ENCODE measurements around the gene MACROD2. TPM values are rescaled to one million over a fixed set of nuclear protein-coding genes. Genes with fewer than 3 reads are reported as not detected.
A peak's percentile ranks its signal among the peaks of the same experiment; 100 is the strongest.

Gene MACROD2
- polyA plus RNA-seq, 2 of the 4 experiments (the other 2 are of a cell fraction), result 0.96 to 1.3 TPM

- ChIA-PET POLR2A (no interaction called here), CTCF (no interaction called here)
- FAIRE-seq (no peak), ATAC-seq (no peak), DNase-seq (ENCODE audit: low read depth in 1 of 2, low spot score in 1 of 2) (no peak)
- peaks cover 4% of the 10 kb centered on the region; the same call in 1 of the 3 replicates for H3K9me3 ChIP-seq
- H3K27ac ChIP-seq, result no peak overlapping the region
- no peak for TF ChIP-seq JUN (IDR thresholded peaks at IDR 0.05)
- 72% methylated on average over 3 of the region's 3 CpGs for WGBS (ENCODE audit: missing lambda C conversion rate)
- peaks cover 7% of the 10 kb centered on the region; the same call in 1 of the 3 replicates for H3K4me1 ChIP-seq
- H3K4me2 ChIP-seq, result no peak overlapping the region
- no peak overlapping the region for H3K4me3 ChIP-seq
Observed at GRCh38 chr20:14817101-14817500, 821.8 kb downstream of the MACROD2 start.

GRCh38 chr20:14820771-14821170 lies 825.5 kb downstream of the MACROD2 start:
- DNase-seq (ENCODE audit: low read depth in 1 of 2, low spot score in 1 of 2) (peak in 1 of 2 experiments; percentile 14), FAIRE-seq (peak; percentile 39), ATAC-seq (no peak)
- 89% methylated on average over 9 of the region's 9 CpGs for WGBS (ENCODE audit: missing lambda C conversion rate)
- TF ChIP-seq FOSL2 (IDR thresholded peaks at IDR 0.05) (no peak), FOSL2 (CRISPR knock-in tag; IDR thresholded peaks at IDR 0.05) (no peak), EP300 (IDR thresholded peaks at IDR 0.05) (no peak), ZSCAN20 (CRISPR knock-in tag; IDR thresholded peaks at IDR 0.05) (no peak), CTCF (IDR thresholded peaks at IDR 0.05) (no peak), NFE2L2 (conservative IDR thresholded peaks at IDR 0.05; ENCODE audit: low read length) (no peak), CHD2 (IDR thresholded peaks at IDR 0.05; ENCODE audit: low read length, partially characterized antibody) (no peak), NR3C1 (IDR thresholded peaks at IDR 0.05) (no peak), GATA3 (IDR thresholded peaks at IDR 0.05; ENCODE audit: borderline replicate concordance) (no peak), REST (IDR thresholded peaks at IDR 0.05) (no peak), HOXB5 (CRISPR knock-in tag; IDR thresholded peaks at IDR 0.05) (no peak), HEYL (CRISPR knock-in tag; IDR thresholded peaks at IDR 0.05) (no peak), EHF (CRISPR knock-in tag; IDR thresholded peaks at IDR 0.05) (no peak), HDAC2 (IDR thresholded peaks at IDR 0.05) (no peak), POLR2A (IDR thresholded peaks at IDR 0.05; ENCODE audit: low read length) (no peak), ELK1 (IDR thresholded peaks at IDR 0.05; ENCODE audit: low read depth, low read length) (no peak), KDM5A (IDR thresholded peaks at IDR 0.05) (no peak), PHF8 (IDR thresholded peaks at IDR 0.05; ENCODE audit: borderline replicate concordance, low read depth) (no peak), USF2 (IDR thresholded peaks at IDR 0.05) (no peak)
- Histone ChIP-seq H3K9me3 (peaks cover 3% of the 10 kb centered on the region; the same call in 1 of the 3 replicates), H3K27ac (no peak overlapping the region), H3K4me2 (peak overlapping the region; percentile 12; the same call in 1 of the 3 replicates), H3K4me3 (no peak overlapping the region), H3K4me1 (peaks cover 7% of the 10 kb centered on the region; the same call in 1 of the 3 replicates)
- CTCF ChIA-PET, result no interaction called here
- POLR2A ChIA-PET, result no interaction called here

Data from A549 (cell line).